Ovary (tissue), 3 donors: Measurements from ENCODE around the gene UBB.
"Not testable (repeated sequence)": the region's sequence is repeated elsewhere in the genome, so short reads cannot be mapped to it uniquely, and the experiment has no call there.

Experiments used
- CTCF ChIP-seq, 3 donors: fragments of 450-650 bp in 2 of 3; fragments of 200-600 bp in 1 of 3; IDR thresholded peaks; one replicate each; pipeline versions ENCODE4 v1.5.1 to v1.8.0; 2016 to 2022; ENCODE audit warnings: antibody characterized with exemption in 3 of 3, mild to moderate bottlenecking in 1 of 3
- POLR2A ChIP-seq: fragments of 450-650 bp; IDR thresholded peaks from one replicate; pipeline ENCODE4 v1.6.1; 2017; ENCODE audit warnings: antibody characterized with exemption, mild to moderate bottlenecking, moderate library complexity
- donor health status: DM: no; HTN: no; CAD: no.

- not testable (repeated sequence) for TF ChIP-seq POLR2A; CTCF (IDR thresholded peaks at IDR 0.05)
Measured at GRCh38 chr17:16396693-16397092, 15.8 kb downstream of the UBB start.
